ENCODE data around the gene RNU7-1. TPM values are rescaled to one million over a fixed set of nuclear protein-coding genes. Genes with fewer than 3 reads are reported as not detected.

The RNU7-1 gene
- total RNA-seq, 1 experiment from 2014 or later = not detected

GRCh38 chr12:6925239-6925539 is 18.4 kb upstream of the RNU7-1 start:
- H3K27ac ChIP-seq = peak overlapping the region; percentile 56
- H3K36me3 ChIP-seq = peaks cover 14% of the 10 kb centered on the region
- no peak for DNase-seq (ENCODE audit: low read depth in 1 of 2, low spot score in 2 of 2)
- no peak overlapping the region for H3K4me3 ChIP-seq
- H3K9me3 ChIP-seq (replicated peaks) = no peaks in the 10 kb centered on the region
- H3K27me3 ChIP-seq (replicated peaks) = no peaks in the 10 kb centered on the region
- H3K4me1 ChIP-seq (replicated peaks) = peaks cover 45% of the 10 kb centered on the region

DNA sequence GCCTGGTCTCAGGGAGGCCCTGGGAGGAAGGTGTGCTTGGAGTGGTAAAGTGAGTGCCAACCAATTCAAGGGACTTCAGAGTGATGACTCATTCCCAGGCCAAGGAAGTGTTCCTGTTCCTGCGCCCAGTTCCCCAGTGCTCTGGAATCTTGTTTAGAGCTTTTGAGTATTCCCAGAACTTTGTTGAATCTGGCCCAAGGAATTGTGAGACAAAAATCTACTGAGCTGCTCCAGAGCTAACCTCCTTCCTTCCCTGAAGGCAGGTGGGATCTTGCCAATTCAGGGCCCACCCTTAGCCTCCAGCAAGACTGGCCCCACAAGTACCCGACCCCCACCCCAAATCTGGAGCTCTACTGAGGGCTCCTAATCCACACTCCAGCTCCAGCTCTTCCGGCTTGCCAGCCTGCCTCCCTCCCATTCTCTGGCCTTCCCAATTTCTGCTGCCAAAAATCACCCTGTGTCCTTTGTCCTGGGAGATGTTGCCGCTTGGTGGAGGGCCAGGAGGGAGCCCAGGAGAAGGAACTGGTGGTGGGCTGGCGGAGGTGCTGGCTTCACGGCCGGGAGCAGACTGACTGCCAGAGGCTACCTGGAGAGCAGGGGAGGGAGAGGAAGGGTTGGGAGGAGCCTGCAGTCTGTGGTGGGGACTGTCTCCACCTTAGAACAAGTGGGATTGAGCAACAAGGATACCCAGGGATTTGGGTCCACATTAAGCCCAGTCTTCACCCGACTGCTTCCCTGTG is 17.9 kb upstream of the RNU7-1 start:
- H3K36me3 ChIP-seq = peaks cover 19% of the 10 kb centered on the region
- H3K4me1 ChIP-seq (replicated peaks) = peaks cover 45% of the 10 kb centered on the region
- peak overlapping the region; percentile 15; the same call in 1 of the 2 replicates for H3K4me3 ChIP-seq
- no peaks in the 10 kb centered on the region for H3K27me3 ChIP-seq (replicated peaks)
- H3K27ac ChIP-seq = peak overlapping the region; percentile 56
- DNase-seq (ENCODE audit: low read depth in 1 of 2, low spot score in 2 of 2) = peak; percentile 84 to 90
- no peaks in the 10 kb centered on the region for H3K9me3 ChIP-seq (replicated peaks)

GRCh38 chr12:6927379-6928021 is 16.1 kb upstream of the RNU7-1 start, which contains the start of gene ATN1:
Gene ATN1 (plus strand): TSS chr12:6927959. CDS start chr12:6934002, 6,043 bp downstream.
- peak; percentile 72 to 93 for DNase-seq (ENCODE audit: low read depth in 1 of 2, low spot score in 2 of 2)
- H3K27ac ChIP-seq = peak within 1 kb of the TSS; percentile 76
- H3K4me1 ChIP-seq (replicated peaks) = peaks cover 49% of the 10 kb centered on the region

GRCh38 chr12:6928022-6928702 is 15.5 kb upstream of the RNU7-1 start:
- DNase-seq (ENCODE audit: low read depth in 1 of 2, low spot score in 2 of 2) = no peak
- peaks cover 49% of the 10 kb centered on the region for H3K4me1 ChIP-seq (replicated peaks)
- peaks cover 35% of the 10 kb centered on the region for H3K36me3 ChIP-seq
- no peaks in the 10 kb centered on the region for H3K9me3 ChIP-seq (replicated peaks)
- H3K4me3 ChIP-seq = peak overlapping the region; percentile 64
- no peaks in the 10 kb centered on the region for H3K27me3 ChIP-seq (replicated peaks)
- no peak overlapping the region for H3K27ac ChIP-seq

More at GRCh38 chr12:6927379-6928021, 16.1 kb upstream of the RNU7-1 start, which contains the start of gene ATN1:
- no peaks in the 10 kb centered on the region for H3K9me3 ChIP-seq (replicated peaks)
- H3K36me3 ChIP-seq = peaks cover 28% of the 10 kb centered on the region
- no peaks in the 10 kb centered on the region for H3K27me3 ChIP-seq (replicated peaks)
- H3K4me3 ChIP-seq = peak within 1 kb of the TSS; percentile 64

DNA sequence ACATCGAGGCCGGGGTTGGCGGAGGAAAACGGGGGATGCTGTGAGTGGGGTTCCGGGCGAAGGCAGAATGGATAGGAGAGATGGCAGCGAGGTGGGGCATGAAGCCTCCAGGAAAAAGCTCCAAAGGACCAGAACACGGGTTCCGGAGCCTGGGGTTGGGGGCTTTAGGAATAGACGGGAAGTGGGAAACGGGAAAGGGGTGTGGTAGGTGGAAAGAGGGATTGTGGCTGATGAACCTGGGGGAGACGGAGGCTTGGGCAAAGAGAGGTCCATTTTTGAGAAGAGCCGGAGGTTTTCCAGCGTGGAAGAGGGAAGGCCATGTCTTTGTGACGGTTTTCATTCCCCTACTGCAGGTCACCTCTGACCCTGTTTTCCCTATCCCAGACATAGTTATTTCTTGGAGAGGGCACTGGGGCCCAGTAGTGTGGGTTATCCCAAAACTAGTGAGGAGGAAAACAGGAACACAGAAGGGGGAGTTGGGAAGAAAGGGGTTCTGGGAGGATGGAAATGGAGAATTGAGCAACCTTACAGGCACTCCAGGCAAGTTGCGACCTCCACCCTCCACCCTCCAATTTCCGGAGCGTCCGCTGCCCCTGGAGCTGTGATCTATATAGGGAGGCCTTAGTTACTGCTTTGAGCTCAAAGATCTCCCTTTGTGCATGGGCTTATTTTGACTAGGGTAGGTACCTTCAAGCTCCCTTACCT is 14.8 kb upstream of the RNU7-1 start:
- Histone ChIP-seq H3K9me3 (replicated peaks) (no peaks in the 10 kb centered on the region), H3K4me3 (peak overlapping the region; percentile 64), H3K4me1 (replicated peaks) (peaks cover 49% of the 10 kb centered on the region), H3K27me3 (replicated peaks) (no peaks in the 10 kb centered on the region), H3K36me3 (peaks cover 42% of the 10 kb centered on the region), H3K27ac (no peak overlapping the region)
- no peak for DNase-seq (ENCODE audit: low read depth in 1 of 2, low spot score in 2 of 2)

DNA sequence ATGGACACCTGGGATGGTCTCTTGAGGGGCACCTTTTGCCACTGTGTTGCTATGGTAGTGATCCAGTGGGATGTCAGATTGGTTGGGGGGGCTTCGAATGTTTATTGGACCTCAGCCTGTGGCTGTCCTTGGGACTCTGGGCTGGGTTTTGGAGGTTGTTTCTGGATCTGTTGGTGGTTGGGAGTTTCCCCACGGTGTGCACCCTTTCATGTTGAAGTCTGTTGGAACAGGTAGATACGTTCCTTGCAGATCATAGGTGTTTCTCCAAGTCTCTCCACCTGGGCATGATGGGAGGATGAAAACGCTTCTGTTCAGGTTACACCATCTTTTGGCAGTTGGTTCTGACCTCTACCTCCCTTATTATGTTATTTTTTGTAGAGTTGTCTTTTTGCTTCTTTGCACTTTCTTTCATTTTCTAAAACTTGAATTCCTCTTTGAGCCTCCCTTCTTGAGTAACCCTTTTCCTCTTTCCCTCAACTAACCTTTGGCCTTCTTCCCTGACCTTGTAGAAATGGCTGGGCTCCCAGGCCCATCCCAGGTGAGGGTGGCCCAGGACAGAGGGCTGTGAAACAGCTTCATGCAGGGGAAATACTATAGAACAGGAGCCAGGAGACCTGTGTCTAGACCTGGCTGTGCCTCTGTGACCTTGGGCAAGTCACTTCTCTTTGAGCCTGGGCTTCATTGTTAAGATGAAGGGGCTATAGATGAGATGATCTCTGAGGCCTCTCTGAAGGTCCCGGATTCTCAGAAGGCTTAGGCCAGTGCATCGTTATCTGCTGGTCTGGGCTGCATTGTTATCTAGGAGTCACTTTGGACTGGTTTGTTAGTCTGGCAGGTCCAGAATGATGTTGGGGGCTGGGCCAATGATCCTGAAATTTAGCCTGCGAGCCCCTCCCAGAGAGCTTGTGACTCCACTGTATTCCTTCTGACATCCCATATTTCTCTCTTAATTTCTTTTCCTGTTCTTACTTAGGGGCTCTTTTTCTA is 13.9 kb upstream of the RNU7-1 start:
- Histone ChIP-seq H3K36me3 (peaks cover 51% of the 10 kb centered on the region), H3K9me3 (replicated peaks) (no peaks in the 10 kb centered on the region), H3K4me1 (replicated peaks) (peaks cover 44% of the 10 kb centered on the region), H3K4me3 (peak overlapping the region; percentile 64), H3K27me3 (replicated peaks) (no peaks in the 10 kb centered on the region), H3K27ac (no peak overlapping the region)
- DNase-seq (ENCODE audit: low read depth in 1 of 2, low spot score in 2 of 2) = no peak

GRCh38 chr12:6932766-6933165 is 10.8 kb upstream of the RNU7-1 start:
- Histone ChIP-seq H3K27ac (no peak overlapping the region), H3K27me3 (replicated peaks) (no peaks in the 10 kb centered on the region), H3K4me1 (replicated peaks) (peaks cover 22% of the 10 kb centered on the region), H3K4me3 (no peak overlapping the region), H3K36me3 (peaks cover 81% of the 10 kb centered on the region), H3K9me3 (replicated peaks) (no peaks in the 10 kb centered on the region)
- no peak for DNase-seq (ENCODE audit: low read depth in 1 of 2, low spot score in 2 of 2)

DNA sequence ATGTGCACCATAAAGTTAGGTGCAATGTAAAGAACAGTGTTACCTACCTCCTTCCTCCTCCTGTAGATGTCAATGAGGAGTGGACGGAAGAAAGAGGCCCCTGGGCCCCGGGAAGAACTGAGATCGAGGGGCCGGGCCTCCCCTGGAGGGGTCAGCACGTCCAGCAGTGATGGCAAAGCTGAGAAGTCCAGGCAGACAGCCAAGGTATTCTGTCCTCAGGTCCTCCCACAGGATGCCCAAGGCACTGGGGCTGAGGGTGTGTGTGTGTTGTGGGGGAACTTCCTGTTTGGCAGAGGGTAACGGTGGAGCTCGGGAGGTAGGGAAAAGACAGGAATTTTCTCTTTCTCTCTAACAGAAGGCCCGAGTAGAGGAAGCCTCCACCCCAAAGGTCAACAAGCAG is 9.5 kb upstream of the RNU7-1 start:
- no peak for DNase-seq (ENCODE audit: low read depth in 1 of 2, low spot score in 2 of 2)
- H3K36me3 ChIP-seq = peaks cover 89% of the 10 kb centered on the region

DNA sequence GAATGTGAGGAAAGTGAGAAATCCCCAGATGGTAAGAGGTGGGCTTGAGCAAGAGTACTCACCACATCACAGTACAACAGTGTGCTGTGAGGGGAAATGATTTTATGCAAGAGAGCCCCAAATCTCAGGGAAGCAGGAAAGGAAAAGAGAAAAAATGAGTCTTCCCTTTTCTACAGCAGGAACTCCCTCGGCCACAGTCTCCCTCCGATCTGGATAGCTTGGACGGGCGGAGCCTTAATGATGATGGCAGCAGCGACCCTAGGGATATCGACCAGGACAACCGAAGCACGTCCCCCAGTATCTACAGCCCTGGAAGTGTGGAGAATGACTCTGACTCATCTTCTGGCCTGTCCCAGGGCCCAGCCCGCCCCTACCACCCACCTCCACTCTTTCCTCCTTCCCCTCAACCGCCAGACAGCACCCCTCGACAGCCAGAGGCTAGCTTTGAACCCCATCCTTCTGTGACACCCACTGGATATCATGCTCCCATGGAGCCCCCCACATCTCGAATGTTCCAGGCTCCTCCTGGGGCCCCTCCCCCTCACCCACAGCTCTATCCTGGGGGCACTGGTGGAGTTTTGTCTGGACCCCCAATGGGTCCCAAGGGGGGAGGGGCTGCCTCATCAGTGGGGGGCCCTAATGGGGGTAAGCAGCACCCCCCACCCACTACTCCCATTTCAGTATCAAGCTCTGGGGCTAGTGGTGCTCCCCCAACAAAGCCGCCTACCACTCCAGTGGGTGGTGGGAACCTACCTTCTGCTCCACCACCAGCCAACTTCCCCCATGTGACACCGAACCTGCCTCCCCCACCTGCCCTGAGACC is 8.0 kb upstream of the RNU7-1 start:
- Histone ChIP-seq H3K36me3 (peaks cover 89% of the 10 kb centered on the region), H3K27me3 (replicated peaks) (no peaks in the 10 kb centered on the region), H3K9me3 (replicated peaks) (no peaks in the 10 kb centered on the region), H3K4me1 (replicated peaks) (peaks cover 14% of the 10 kb centered on the region), H3K4me3 (no peak overlapping the region), H3K27ac (no peak overlapping the region)
- DNase-seq (ENCODE audit: low read depth in 1 of 2, low spot score in 2 of 2) = no peak

More for the DNA sequence above, 9.5 kb upstream of the RNU7-1 start:
- Histone ChIP-seq H3K27me3 (replicated peaks) (no peaks in the 10 kb centered on the region), H3K9me3 (replicated peaks) (no peaks in the 10 kb centered on the region), H3K27ac (no peak overlapping the region), H3K4me1 (replicated peaks) (peaks cover 25% of the 10 kb centered on the region), H3K4me3 (no peak overlapping the region)

GRCh38 chr12:6936194-6936635 is 7.4 kb upstream of the RNU7-1 start:
- Histone ChIP-seq H3K4me3 (no peak overlapping the region), H3K27ac (no peak overlapping the region), H3K9me3 (replicated peaks) (no peaks in the 10 kb centered on the region), H3K36me3 (peaks cover 91% of the 10 kb centered on the region), H3K27me3 (replicated peaks) (no peaks in the 10 kb centered on the region), H3K4me1 (replicated peaks) (peaks cover 14% of the 10 kb centered on the region)
- DNase-seq (ENCODE audit: low read depth in 1 of 2, low spot score in 2 of 2) = no peak

- DNase-seq (ENCODE audit: low read depth in 1 of 2, low spot score in 2 of 2) = no peak
- Histone ChIP-seq H3K27me3 (replicated peaks) (no peaks in the 10 kb centered on the region), H3K4me3 (no peak overlapping the region), H3K9me3 (replicated peaks) (no peaks in the 10 kb centered on the region), H3K36me3 (peaks cover 97% of the 10 kb centered on the region), H3K27ac (no peak overlapping the region), H3K4me1 (replicated peaks) (peaks cover 14% of the 10 kb centered on the region)
These were observed 6.8 kb upstream of the RNU7-1 start for GRCh38 chr12:6936636-6937480.

All from SJSA1 (cell line).